GM20000 (cell line): Measurements from ENCODE around the gene IQSEC2.

ENCODE experiments used
- DNase-seq: peaks from one replicate; pipeline ENCODE4 v3.0.0; 2012; ENCODE audit warnings: low spot score
- TF ChIP-seq, protein P1 (sequence below): IDR thresholded peaks from 2 replicates; pipeline ENCODE4 v1.5.1; 2012; ENCODE audit warnings: mild to moderate bottlenecking, control low read depth; ENCODE audit errors: extremely low read depth, missing control alignments

IQSEC2 gene

DNA sequence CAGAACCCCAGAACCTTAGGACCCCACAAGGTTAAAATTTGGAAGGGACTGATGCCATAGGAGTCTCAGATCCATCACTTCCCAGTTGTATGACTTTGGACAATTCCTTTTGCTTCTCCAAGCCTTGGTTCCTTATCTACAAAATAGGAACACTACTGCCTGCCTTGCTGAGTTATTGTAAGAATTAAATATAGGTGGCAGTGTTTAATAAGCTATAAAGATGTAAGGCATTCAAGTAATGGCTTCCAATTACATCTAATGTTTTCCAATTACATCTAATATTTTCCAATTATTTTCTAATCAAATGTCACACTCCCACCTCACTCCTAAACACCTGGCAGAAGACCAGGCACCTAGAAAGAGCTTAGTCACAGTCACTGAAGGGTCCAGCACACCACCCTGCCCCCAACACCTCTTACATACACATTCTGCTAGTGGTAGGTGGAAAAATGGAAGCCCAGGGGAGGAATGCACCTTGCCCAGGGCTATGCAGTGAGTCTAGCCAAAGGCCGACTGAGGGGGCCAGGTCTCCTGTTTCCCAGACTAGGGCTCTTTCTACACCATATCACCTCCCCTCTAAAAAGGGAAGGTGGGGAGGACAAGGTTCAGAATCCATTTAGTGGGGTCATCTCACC lies 31.9 kb downstream of the IQSEC2 start:
- no peak for DNase-seq
- TF ChIP-seq, protein P1, sequence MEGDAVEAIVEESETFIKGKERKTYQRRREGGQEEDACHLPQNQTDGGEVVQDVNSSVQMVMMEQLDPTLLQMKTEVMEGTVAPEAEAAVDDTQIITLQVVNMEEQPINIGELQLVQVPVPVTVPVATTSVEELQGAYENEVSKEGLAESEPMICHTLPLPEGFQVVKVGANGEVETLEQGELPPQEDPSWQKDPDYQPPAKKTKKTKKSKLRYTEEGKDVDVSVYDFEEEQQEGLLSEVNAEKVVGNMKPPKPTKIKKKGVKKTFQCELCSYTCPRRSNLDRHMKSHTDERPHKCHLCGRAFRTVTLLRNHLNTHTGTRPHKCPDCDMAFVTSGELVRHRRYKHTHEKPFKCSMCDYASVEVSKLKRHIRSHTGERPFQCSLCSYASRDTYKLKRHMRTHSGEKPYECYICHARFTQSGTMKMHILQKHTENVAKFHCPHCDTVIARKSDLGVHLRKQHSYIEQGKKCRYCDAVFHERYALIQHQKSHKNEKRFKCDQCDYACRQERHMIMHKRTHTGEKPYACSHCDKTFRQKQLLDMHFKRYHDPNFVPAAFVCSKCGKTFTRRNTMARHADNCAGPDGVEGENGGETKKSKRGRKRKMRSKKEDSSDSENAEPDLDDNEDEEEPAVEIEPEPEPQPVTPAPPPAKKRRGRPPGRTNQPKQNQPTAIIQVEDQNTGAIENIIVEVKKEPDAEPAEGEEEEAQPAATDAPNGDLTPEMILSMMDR: no peak

DNA sequence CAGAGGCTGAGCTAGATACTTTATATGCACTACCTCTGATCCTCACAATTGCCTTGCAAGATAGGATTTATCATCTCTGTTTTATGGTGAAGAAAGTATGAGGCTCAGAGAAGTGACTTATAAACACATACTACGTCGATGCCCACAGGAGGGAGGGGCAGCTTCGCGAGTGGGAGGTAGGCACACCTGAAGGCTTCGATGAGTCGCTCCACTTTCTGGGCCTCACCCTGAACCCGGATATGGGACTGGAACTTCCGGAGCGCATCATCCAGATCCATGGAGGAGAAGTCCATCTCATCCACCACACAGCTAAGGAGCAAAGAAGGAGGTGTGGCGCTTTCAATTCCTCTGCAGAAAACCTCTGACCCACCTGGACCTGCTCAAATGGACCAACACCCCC lies 33.5 kb downstream of the IQSEC2 start:
- TF ChIP-seq, protein P1: no peak
- DNase-seq: no peak

DNA sequence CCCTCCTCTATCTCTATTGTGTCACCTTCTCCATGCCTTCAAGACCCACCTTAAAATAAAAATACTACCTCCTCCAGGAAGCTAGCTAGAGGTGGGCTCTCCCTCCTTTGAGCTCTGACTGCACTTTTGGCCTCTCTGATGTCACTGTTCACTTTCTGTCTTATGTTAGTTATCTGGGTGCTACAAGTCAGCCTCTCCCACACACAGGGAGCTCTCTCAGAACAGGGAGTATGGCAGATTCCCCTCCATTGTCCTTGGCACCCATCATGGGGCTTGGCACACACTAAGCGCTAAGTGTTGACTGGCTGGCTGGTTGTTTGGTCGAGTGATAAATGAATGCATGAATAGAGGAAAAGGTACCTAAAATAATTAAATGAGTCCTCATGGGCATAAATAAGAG lies 35.2 kb downstream of the IQSEC2 start:
- no peak for DNase-seq
- TF ChIP-seq, protein P1: no peak

DNA sequence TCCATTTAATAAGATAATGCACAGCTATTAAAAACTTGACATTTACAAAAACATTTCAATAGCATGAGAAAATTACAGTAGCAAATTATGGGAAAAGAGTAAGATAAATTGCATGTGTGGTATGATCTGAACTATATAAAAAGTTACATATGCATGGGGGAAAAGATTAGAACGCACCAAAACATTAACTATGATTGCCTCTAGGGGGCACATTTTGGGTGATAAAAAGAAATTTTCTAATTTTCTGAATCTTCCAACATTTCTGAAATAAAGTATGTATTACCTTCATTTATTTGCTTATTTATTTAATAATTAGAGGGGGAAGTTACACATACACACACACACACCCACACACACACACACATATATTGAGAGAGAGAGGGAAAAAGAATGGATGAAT lies 36.8 kb downstream of the IQSEC2 start:
- no peak for DNase-seq
- TF ChIP-seq, protein P1: no peak

DNA sequence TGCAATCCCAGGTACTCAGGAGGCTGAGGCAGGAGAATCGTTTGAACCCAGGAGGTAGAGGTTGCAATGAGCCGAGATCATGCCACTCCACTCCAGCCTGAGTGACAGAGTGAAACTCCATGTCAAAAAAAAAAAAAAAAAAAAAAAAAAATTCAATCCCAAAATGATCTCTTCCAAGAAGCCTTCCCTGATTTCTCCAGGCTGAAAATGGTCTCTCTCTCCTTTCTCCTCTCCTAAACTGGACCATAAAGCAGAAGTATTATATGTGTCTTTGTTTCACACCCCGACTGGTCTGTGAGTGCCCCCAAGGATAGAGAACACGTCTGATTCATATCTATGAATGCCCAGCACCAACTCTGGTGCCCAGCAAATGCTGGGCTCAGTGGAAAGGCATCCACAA lies 39.1 kb downstream of the IQSEC2 start:
- DNase-seq: no peak
- TF ChIP-seq, protein P1: no peak

DNA sequence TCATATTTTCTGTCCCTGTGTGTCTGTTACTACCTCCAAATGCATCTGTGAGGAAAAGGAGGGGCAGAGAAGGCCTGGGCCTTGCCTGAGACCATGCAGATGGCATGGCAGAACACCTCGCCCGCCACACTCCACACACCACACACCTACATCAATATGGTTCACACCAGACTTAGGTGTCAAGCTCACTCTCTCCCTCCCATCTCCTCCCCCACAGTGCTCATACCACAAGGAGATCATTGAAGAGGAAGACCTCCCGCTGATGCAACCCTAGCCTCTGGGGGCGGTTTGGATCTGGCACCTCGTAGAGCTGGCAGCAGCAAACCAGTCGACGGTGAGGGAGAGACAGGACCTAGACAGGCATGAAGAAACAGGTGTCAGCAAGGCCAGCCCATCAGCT lies 39.8 kb downstream of the IQSEC2 start:
- TF ChIP-seq, protein P1: no peak

DNA sequence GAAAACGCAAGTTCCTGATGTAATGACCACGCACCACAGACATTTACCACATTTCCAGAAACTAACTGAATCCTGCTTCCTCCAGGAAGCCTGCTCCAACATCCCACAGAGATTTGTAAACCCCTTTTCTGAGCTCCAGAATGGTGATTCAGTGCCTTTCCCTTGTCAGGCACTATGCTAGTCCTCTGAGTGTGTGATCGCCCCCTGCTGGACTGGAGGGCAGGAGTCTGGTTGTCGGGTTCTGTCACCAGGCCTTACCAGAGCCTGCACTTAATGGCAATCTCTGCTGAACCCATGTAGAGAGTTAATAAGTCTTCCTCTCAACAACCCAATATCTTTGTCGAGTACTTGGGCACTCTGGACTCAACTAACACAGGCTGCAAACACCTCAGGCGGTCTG lies 41.9 kb downstream of the IQSEC2 start:
- TF ChIP-seq, protein P1: peak; percentile 27
- peak; percentile 44 for DNase-seq

More for the DNA sequence above, 39.8 kb downstream of the IQSEC2 start:
- no peak for DNase-seq
